GM18511 (cell line): ENCODE measurements around the gene LMF2.

Experiments used
- ATAC-seq: cut with Tn5 transposase; IDR thresholded peaks from one replicate; pipeline ENCODE4 v1.9.1; 2021; ENCODE audit warnings: mild to moderate bottlenecking, moderate library complexity; ENCODE audit not compliant: unreplicated experiment

LMF2 gene

GRCh38 chr22:50465066-50465930, 42.2 kb downstream of the LMF2 start:
- no peak for ATAC-seq

GRCh38 chr22:50464451-50464850, 43.1 kb downstream of the LMF2 start:
- ATAC-seq: no peak

- ATAC-seq: no peak
Observed at GRCh38 chr22:50463188-50463900, 44.2 kb downstream of the LMF2 start.

DNA sequence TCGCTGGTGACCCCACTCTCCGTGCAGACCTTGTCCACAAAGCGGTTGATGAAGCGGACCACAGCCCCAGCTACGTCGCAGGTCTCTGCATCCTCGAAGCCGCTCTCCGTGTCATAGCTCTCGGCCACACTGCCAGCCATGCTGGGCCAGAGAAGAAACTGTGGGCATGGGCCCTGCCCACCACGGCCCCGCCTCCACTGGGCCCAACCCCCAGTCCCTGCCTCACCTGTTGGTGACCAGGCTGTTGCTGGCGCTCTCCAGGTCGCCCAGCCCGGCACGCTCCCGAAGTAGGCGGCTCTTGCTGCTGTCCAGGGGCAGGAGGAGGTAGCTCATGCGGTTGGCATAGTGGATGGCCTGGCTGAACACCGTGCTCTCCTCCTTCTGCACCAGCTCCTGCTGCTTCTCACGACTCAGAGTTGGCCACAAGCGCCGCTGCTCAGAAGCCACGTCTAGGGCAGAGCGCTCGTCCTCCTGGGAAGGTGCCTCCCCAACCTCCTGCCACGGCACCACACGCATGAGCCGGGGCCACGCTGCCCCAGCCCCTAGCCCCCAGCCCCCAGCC, 45.4 kb downstream of the LMF2 start:
- ATAC-seq: no peak

- ATAC-seq: no peak
Observed at GRCh38 chr22:50461536-50461935, 46.0 kb downstream of the LMF2 start.

GRCh38 chr22:50460938-50461337, 46.6 kb downstream of the LMF2 start:
- ATAC-seq: no peak

- no peak for ATAC-seq
Observed at GRCh38 chr22:50459496-50460140, 47.9 kb downstream of the LMF2 start.

GRCh38 chr22:50459016-50459415, 48.5 kb downstream of the LMF2 start:
- ATAC-seq: no peak

DNA sequence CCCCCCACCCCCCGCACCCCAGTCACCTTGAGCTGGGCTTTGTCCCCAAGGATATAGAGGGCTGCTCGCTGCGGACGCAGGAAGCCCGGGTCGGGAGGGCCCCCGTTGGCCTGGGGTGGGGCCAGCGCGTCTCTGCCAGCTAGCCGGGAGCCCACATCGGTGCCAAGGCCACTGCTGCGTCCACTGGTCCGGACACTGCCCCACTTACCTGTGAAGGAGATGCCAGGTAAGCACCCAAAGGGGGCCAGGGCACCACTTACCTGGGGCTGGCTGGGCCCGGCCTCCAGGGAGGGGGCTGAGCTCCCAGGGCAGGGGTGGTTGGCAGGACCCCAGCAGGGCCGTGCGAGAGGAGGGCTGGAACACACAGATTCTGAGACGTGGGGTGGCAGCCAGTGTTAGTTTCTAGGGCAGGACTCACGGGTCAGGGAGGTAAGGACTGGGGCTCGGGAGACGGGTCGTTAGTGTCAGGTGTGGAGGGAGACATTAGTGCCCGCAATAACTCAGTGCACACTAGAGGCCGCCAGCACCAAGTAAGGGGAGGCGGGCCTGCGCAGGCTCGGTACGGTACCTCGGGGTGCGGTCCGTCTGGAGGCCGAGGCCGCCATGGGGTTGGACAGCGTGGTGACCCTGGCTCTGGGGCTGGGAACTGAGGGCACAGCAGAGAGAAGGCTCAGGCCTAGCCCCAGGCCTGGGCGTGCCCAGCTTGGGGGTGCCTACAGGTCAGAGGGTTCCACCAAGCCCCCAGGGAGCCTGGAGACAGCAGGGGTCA, 50.9 kb downstream of the LMF2 start:
- ATAC-seq: no peak

DNA sequence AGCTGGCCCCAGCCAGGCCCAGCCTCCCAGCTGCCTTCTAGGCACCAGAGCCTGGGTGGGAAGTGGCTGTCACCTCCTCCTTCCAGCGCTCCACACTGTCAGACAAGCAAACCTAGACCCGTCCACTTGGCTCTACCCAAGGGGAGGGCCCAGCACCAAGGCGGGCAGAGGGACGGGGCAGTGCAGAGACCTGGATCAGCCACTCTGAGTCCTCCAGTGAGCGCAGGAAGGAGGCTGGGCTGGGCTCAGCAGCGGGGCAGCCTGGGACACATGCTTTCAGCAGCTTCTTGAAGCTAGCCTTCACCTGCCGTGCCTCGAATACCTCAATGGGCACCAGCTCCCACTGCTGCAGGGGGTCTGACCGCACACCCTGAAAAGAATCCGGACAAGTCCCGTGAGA, 51.5 kb downstream of the LMF2 start:
- no peak for ATAC-seq

- no peak for ATAC-seq
Observed at GRCh38 chr22:50455201-50455600, 52.3 kb downstream of the LMF2 start.

GRCh38 chr22:50454556-50455075, 52.9 kb downstream of the LMF2 start:
- ATAC-seq: no peak
